Colon (tissue), 2 donors: ENCODE results near the gene NGFR.

Experiments used
- FAIRE-seq: peaks from 2 replicates; lab custom pipeline; 2012; peaks lifted over from hg19 to GRCh38; lab: Jason Lieb, UNC
- donor health status: control.
- donor health status: control.

Gene NGFR, protein sequence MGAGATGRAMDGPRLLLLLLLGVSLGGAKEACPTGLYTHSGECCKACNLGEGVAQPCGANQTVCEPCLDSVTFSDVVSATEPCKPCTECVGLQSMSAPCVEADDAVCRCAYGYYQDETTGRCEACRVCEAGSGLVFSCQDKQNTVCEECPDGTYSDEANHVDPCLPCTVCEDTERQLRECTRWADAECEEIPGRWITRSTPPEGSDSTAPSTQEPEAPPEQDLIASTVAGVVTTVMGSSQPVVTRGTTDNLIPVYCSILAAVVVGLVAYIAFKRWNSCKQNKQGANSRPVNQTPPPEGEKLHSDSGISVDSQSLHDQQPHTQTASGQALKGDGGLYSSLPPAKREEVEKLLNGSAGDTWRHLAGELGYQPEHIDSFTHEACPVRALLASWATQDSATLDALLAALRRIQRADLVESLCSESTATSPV

GRCh38 chr17:49494986-49495841, at the start of gene NGFR:
Gene NGFR, plus strand, starts transcription at chr17:49495293. Its CDS starts 125 bp downstream, at chr17:49495418.
- no peak for FAIRE-seq

GRCh38 chr17:49445591-49445990, 49.5 kb upstream of the NGFR start:
- FAIRE-seq = no peak

DNA sequence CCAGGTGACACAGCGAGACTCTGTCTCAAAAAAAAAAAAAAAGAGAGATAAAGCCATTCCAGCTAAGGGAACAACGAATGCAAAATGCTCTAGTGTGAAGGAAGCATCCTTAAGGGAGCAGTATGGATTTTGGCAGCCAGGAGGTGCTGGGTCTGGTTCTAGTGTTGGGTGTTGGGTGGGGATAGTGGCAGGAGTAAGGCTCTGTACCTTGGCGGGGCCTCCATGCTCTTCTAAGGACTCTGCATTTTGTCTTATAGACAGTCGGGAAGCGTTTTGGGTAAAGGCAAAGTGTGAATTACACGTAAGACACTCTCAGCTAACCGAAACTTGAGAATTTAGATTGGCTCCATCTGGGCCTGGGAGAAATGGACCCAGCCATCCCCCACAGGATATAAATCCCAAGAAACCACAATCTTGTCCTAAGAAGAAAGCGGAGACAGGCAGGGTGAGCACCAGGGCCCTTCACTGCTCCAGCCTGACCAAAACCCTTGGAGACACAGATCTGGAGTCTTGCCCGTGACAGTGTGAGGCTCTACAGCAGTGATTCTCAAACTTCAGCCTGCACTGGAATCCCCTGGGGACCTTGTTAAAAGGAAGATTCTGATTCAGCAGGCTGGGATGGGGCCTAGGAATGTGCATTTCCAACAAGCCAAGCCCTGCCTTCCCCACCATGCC, 47.3 kb upstream of the NGFR start:
- FAIRE-seq = no peak

DNA sequence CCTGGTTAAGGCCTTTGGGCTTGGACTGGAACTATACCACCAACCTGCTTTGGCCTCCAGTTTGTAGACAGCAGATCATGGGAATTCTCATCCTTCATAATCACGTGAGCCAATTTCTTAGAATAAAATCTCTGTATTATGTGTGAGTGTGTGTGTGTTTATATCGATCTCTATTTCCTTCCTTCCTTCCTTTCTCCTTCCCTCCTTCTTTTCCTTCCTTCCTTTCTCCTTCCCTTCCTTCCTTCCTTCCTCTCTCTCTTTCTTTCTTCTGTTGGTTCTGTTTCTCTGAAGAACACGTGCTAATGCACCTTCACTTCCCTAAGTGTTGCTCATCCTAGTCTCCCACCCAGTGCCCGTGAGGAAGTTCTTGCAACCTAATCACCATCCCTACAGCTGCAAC, 44.9 kb upstream of the NGFR start:
- FAIRE-seq = no peak

DNA sequence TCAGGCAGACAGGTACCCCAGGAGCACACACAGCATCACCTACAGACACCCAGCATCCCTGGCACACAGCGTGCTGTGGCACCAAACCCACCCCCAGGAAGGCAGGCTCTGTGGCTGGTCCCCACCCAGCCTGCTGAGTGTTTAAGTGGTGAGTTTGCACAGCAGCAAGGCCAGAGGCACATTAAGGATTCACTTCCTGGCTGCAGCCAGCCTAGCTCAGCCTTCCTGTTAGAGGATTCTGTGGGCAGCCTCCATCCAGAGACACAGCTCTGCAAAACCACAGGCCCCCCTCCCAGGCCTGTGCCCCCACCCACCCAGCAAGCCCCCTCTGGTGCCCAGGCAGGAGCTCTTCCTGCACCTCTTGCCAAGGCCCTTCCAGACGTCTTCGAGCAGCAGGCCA, 44.4 kb upstream of the NGFR start:
- no peak for FAIRE-seq

DNA sequence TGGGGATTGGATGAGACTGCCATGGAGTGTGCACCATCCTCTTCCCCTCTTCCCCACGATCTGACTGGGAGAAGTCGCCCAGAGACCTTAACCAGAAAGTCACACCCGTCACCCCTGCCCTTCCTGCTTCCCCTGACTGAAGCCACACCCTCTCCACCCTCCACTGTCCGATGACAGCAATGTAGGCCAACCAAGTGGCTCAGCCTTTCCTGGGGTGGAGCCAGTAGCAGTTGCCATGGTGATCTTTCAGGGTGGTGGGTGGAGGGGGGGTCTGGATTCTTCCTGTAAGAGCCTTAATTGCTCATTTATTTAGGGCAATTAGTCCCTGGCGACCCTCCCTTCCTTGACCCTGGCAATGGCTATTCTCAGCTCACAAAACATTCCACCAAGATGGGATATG, 42.9 kb upstream of the NGFR start:
- FAIRE-seq = no peak

GRCh38 chr17:49452661-49453060, 42.4 kb upstream of the NGFR start:
- FAIRE-seq = no peak

DNA sequence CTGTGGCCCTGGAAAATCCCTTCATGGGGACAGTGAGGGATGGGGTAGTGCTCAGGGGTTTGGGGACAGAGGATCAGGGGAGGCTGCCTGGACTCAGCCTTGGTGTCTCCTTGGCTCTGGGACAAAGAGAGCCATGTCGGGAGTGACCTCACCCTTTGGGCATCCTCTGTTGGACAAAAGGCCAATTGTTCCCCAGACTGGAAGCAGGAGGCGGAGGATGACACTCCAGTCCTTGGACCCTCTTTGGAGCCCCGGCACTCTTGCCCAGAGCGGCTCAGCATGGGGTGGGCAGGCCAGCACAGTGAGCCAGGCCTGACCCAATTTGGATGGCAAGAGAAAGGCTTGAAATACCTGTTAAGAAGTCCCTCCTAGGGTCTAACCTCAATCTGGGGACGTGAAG, 41.0 kb upstream of the NGFR start:
- no peak for FAIRE-seq

GRCh38 chr17:49455272-49455861, 39.7 kb upstream of the NGFR start:
- FAIRE-seq = no peak

GRCh38 chr17:49456183-49456965, 38.7 kb upstream of the NGFR start:
- no peak for FAIRE-seq

- no peak for FAIRE-seq
Observed at GRCh38 chr17:49457564-49458535, 37.2 kb upstream of the NGFR start.

DNA sequence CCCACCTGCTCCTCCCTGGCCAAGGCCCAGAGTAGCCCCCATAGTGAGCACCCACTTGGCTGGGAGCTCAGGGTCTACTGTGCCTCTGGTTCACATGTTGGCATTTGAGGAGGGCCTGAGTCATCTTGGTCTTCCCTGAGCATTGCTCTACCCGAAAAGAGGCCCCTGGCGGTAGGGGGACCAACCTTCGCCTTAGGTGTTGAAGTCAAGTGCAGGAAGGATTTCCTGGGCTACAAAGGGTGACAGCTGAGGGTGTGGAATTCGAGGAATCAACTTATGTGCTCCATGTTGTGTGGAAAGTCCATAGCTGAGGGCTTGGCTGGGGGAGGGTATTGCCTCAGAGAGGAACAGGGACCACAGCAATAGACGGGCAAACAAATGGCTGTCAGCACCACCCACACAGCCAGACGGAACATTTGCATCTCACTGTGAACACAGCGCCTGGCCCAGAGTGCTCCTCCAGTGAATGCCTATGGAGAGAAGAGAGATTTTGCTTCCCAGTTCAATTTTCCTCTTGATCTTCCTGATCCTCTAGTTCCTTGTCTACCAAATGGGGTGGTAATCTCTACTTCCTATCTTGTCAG, 35.6 kb upstream of the NGFR start:
- no peak for FAIRE-seq

GRCh38 chr17:49460401-49460800, 34.7 kb upstream of the NGFR start:
- no peak for FAIRE-seq

- no peak for FAIRE-seq
Observed at GRCh38 chr17:49461580-49461979, 33.5 kb upstream of the NGFR start.

- no peak for FAIRE-seq
Observed at GRCh38 chr17:49464049-49464448, 31.0 kb upstream of the NGFR start.

GRCh38 chr17:49465331-49465903, 29.7 kb upstream of the NGFR start:
- FAIRE-seq = no peak

DNA sequence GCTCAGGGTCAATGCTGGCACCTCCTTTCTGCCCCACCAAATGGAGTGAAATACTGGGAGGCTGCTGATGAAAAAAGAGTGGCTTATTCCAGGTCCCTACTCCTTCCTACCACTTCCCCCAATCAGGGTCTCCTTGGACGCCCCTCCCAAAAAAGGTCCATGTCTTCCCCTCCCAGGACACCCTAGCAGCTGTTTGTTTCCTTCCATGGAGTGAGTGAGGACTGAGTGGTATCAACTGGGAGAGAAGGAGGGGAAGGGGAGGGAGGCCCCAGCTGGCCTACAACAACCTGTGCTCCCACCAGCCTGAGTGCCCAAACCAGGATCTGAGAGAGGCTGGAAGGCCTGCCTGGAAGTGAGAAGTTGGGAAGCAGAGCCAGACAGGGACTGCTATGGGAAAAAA, 28.7 kb upstream of the NGFR start:
- FAIRE-seq = no peak

GRCh38 chr17:49467175-49467574, 27.9 kb upstream of the NGFR start:
- FAIRE-seq = no peak

- no peak for FAIRE-seq
Observed at GRCh38 chr17:49468811-49469385, 26.2 kb upstream of the NGFR start.
